Nephron progenitor cell (in vitro differentiated cells): ENCODE measurements around the gene IL25.
"Not testable (repeated sequence)": the region's sequence is repeated elsewhere in the genome, so short reads cannot be mapped to it uniquely, and the experiment has no call there.

Experiments used
- DNase-seq: peaks from one replicate; pipeline ENCODE4 v3.0.0; 2021
- H3K27ac Mint-ChIP-seq: 2 replicates; pipeline ENCODE4 v1.8.0; 2021; ENCODE audit warnings: mild to moderate bottlenecking, moderate library complexity, mixed read lengths
- H3K27me3 Mint-ChIP-seq: 2 replicates; pipeline ENCODE4 v1.8.0; 2021; ENCODE audit warnings: mild to moderate bottlenecking, low read depth, mixed read lengths; ENCODE audit not compliant: poor library complexity
- H3K36me3 Mint-ChIP-seq: 2 replicates; pipeline ENCODE4 v1.8.0; 2021; ENCODE audit warnings: low read depth, mixed read lengths
- H3K4me1 Mint-ChIP-seq: 2 replicates; pipeline ENCODE4 v1.8.0; 2021; ENCODE audit warnings: mixed read lengths
- H3K4me3 Mint-ChIP-seq: 2 replicates; pipeline ENCODE4 v1.8.0; 2021; ENCODE audit warnings: mild to moderate bottlenecking, moderate library complexity, mixed read lengths
- H3K9me3 Mint-ChIP-seq: 2 replicates; pipeline ENCODE4 v1.8.0; 2021; ENCODE audit warnings: mild to moderate bottlenecking, moderate library complexity, mixed read lengths
- TF ChIP-seq, protein P1 (sequence below): fragments of 200-600 bp; sonication (generic); IDR thresholded peaks from 2 replicates; pipeline ENCODE4 v1.5.0; 2021; ENCODE audit warnings: antibody characterized with exemption

The IL25 gene

DNA sequence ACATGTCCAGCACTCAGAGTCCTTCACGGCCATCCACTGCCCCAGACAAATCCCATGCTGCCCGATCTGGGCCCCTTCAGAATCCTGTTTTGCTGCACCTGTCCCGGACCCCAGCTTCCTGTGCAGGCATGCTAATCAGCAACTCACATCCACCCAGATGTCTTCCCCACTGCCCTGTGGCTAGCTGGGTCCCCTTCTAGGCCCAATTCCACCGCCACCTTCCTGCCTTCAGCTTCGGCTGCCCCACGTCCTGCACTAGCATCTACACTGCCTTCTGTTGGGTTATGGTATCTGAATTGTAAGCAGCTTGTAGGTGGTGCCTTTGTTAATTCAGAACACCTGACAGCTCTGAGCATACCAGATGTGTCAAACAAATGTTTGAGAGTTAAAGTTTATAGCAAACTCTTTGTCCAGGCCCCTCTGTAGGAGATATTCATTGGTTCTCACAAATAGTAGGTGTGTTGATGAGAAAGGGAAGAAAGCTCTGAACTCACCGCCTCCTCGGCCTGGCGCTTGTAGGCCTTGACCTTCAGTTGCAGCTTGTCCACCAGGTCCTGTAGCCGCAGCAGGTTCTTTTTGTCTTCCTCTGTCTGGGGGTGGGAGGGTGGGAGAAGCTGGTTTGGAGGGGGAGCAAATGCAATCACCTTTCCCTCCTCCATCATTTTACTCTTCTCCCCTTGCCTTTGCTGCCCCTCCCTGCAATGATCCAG is 10.3 kb downstream of the IL25 start:
- Mint-ChIP-seq H3K36me3 (no peaks in the 10 kb centered on the region), H3K9me3 (no peaks in the 10 kb centered on the region), H3K27ac (peak overlapping the region; percentile 64), H3K4me1 (peaks cover 55% of the 10 kb centered on the region), H3K27me3 (peaks cover 24% of the 10 kb centered on the region), H3K4me3 (no peak overlapping the region)
- DNase-seq: no peak
- TF ChIP-seq, protein P1, sequence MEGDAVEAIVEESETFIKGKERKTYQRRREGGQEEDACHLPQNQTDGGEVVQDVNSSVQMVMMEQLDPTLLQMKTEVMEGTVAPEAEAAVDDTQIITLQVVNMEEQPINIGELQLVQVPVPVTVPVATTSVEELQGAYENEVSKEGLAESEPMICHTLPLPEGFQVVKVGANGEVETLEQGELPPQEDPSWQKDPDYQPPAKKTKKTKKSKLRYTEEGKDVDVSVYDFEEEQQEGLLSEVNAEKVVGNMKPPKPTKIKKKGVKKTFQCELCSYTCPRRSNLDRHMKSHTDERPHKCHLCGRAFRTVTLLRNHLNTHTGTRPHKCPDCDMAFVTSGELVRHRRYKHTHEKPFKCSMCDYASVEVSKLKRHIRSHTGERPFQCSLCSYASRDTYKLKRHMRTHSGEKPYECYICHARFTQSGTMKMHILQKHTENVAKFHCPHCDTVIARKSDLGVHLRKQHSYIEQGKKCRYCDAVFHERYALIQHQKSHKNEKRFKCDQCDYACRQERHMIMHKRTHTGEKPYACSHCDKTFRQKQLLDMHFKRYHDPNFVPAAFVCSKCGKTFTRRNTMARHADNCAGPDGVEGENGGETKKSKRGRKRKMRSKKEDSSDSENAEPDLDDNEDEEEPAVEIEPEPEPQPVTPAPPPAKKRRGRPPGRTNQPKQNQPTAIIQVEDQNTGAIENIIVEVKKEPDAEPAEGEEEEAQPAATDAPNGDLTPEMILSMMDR: no peak

DNA sequence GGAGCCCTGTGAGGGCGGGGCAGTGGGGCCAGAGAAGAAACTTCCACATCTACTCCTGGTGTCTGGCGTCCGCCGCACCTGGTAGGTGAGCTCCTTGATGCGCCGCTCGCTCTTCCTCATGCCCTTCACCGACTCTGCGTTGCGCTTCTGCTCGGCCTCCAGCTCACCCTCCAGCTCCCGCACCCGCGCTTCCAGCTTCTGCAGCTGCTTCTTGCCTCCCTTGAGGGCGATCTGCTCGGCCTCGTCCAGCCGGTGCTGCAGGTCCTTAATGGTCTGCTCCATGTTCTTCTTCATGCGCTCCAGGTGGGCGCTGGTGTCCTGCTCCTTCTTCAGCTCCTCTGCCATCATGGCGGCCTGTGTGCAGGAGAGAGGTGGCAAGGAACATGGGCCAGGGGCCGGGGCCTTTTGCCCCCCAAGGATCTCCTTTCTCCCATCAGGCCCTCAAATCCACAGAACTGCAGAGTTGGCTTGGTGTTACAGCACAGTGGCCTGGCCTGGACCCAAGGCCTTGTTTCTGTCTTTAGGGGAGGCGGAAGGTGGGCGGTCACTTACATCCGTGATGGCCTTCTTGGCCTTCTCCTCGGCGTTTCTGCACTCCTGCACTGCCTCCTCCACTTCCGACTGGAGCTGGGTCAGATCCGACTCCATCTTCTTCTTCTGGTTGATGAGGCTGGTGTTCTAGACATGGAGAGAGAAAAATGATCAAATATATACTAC is 11.9 kb downstream of the IL25 start:
- peaks cover 16% of the 10 kb centered on the region for H3K27me3 Mint-ChIP-seq
- no peaks in the 10 kb centered on the region for H3K36me3 Mint-ChIP-seq
- no peaks in the 10 kb centered on the region for H3K9me3 Mint-ChIP-seq
- DNase-seq: no peak
- TF ChIP-seq, protein P1: no peak
- H3K4me3 Mint-ChIP-seq: no peak overlapping the region
- H3K27ac Mint-ChIP-seq: peak overlapping the region; percentile 92
- H3K4me1 Mint-ChIP-seq: peaks cover 46% of the 10 kb centered on the region

DNA sequence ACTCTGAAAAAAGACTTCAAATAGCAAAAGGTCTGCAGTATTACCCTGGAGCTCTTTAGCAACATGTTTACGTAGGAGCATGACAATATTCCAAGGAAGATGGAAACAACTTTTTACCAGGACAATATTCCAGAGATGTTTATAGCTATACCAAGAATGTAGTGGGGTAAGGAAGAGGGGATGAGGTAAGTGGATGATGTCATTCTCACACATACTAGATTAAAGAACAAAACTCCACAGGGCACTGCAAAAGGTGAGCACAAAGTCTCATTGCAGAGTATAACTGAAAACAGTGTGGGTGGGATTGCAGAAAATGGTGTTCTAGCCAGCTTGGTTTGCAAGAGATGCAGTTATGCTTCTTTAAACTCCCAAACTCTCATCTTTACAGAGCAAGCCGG is 12.6 kb downstream of the IL25 start:
- Mint-ChIP-seq H3K27me3 (peaks cover 15% of the 10 kb centered on the region), H3K9me3 (no peaks in the 10 kb centered on the region), H3K27ac (no peak overlapping the region), H3K4me3 (no peak overlapping the region), H3K36me3 (no peaks in the 10 kb centered on the region), H3K4me1 (peaks cover 46% of the 10 kb centered on the region)
- TF ChIP-seq, protein P1: no peak
- DNase-seq: no peak

DNA sequence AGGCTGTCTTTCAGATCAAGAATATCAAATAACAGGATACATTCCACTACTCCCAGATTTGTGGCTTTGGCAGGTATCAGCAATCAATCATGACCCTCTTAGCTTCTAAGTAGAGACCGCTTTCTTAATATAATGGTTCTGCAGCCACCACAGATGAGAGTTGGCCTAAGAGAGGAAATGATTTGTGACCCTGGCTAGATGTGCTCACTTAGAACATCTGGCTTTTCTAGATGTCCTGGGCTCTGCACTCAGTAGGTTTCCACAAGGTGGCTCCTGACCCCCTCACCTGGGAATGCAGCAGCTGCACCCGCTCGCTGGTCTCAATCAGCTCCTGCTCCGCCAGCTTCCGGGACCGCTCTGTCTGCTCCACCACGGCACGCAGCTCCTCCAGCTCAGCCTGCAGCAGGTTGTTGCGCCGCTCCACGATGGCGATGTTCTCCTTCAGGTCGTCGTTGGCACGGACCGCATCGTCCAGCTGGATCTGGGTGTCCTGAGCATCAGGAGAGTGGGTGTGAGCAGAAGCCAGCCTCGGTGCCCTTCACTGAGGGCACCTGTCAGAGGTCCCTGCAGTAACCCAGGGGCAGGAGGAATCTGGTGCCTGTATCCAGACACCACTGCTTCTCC is 13.1 kb downstream of the IL25 start:
- Mint-ChIP-seq H3K36me3 (no peaks in the 10 kb centered on the region), H3K27me3 (peaks cover 13% of the 10 kb centered on the region), H3K27ac (no peak overlapping the region)

DNA sequence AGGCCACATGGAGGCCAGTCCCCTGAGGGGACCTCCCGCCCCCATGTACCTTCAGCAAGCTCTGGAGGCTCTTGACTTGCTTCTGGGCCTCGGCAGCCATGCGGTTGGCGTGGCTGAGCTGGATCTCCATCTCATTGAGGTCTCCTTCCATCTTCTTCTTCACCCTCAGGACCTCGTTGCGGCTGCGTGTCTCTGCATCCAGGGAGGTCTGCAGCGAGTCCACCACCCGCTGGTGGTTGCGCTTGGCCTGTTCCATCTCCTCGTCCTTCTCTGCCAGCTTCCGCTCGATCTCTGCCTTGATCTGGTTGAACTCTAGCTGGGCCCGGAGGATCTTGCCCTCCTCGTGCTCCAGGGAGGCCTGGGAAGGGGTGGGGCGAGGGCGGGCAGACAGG is 13.7 kb downstream of the IL25 start:
- not testable (repeated sequence) for H3K27ac Mint-ChIP-seq, H3K36me3 Mint-ChIP-seq, H3K9me3 Mint-ChIP-seq, DNase-seq
- H3K4me3 Mint-ChIP-seq: peak overlapping the region; percentile 47
- H3K4me1 Mint-ChIP-seq: peaks cover 46% of the 10 kb centered on the region
- H3K27me3 Mint-ChIP-seq: peaks cover 11% of the 10 kb centered on the region

More for the DNA sequence above, 13.1 kb downstream of the IL25 start:
- H3K4me3 Mint-ChIP-seq: no peak overlapping the region
- no peak for DNase-seq
- H3K4me1 Mint-ChIP-seq: peaks cover 46% of the 10 kb centered on the region
- TF ChIP-seq, protein P1: no peak
- H3K9me3 Mint-ChIP-seq: no peaks in the 10 kb centered on the region

GRCh38 chr14:23386999-23387398 is 14.4 kb downstream of the IL25 start:
- no peaks in the 10 kb centered on the region for H3K36me3 Mint-ChIP-seq
- H3K27me3 Mint-ChIP-seq: peaks cover 11% of the 10 kb centered on the region
- H3K4me3 Mint-ChIP-seq: no peak overlapping the region
- no peak for DNase-seq
- no peak overlapping the region for H3K27ac Mint-ChIP-seq
- H3K9me3 Mint-ChIP-seq: no peaks in the 10 kb centered on the region
- TF ChIP-seq, protein P1: no peak
- peaks cover 41% of the 10 kb centered on the region for H3K4me1 Mint-ChIP-seq
